HL-60 (cell line): ENCODE measurements around the gene FARS2.

Experiments
- GABPA ChIP-seq: IDR thresholded peaks from 2 replicates; pipeline ENCODE4 v1.6.1; 2012; ENCODE audit warnings: low read depth
- POLR2AphosphoS5 ChIP-seq: IDR thresholded peaks from 2 replicates; pipeline ENCODE4 v1.6.1; 2012; ENCODE audit warnings: low read depth
- TF ChIP-seq, protein P1 (sequence below): IDR thresholded peaks from one replicate; pipeline ENCODE4 v1.5.1; 2011; ENCODE audit warnings: low read length, control low read depth, inconsistent platforms; ENCODE audit not compliant: insufficient read depth

DNA sequence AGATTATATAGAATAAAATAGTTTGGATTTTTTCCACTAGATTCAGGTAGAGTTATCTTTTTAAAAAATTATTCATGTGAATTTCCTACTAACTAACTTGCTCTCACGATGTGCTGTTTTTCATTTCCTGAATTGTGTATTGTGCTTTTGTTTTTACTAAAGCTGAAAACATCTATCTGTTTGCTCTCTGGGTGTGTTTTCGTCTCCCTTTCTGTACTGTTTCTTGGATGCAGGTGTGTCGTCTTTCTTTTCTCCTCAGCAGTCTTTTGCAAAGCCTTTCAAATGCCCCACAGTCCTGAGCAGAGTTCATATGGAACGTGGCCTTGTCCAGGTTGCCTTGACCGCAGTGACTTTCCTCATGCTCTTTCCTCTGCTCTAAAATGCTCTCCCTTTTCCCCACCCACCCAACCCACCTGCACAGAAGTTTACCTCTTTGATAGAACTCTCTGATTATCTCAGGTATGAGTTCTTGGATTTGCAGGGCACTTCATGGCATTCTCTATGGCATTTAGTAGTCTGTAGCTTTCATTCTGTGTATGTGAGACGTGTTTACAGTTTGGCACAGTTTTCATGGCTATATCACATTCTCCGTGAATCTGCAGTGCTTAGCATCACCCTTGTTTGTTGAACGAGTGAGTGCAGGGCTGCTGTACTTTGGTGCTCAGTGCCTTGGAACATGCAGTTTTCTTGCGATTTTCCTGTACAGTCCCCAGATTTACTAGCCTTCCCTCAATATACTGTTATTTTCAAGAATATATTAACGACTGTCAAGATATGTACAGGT lies 77.1 kb downstream of the FARS2 start:
- TF ChIP-seq, protein P1, sequence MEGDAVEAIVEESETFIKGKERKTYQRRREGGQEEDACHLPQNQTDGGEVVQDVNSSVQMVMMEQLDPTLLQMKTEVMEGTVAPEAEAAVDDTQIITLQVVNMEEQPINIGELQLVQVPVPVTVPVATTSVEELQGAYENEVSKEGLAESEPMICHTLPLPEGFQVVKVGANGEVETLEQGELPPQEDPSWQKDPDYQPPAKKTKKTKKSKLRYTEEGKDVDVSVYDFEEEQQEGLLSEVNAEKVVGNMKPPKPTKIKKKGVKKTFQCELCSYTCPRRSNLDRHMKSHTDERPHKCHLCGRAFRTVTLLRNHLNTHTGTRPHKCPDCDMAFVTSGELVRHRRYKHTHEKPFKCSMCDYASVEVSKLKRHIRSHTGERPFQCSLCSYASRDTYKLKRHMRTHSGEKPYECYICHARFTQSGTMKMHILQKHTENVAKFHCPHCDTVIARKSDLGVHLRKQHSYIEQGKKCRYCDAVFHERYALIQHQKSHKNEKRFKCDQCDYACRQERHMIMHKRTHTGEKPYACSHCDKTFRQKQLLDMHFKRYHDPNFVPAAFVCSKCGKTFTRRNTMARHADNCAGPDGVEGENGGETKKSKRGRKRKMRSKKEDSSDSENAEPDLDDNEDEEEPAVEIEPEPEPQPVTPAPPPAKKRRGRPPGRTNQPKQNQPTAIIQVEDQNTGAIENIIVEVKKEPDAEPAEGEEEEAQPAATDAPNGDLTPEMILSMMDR = no peak
- TF ChIP-seq POLR2AphosphoS5 = no peak
- TF ChIP-seq GABPA = no peak
